Osteocyte (in vitro differentiated cells): ENCODE measurements around the gene SETD1B. TPM values are rescaled to one million over a fixed set of nuclear protein-coding genes. Genes with fewer than 3 reads are reported as not detected.

Experiments used
- DNase-seq: peaks from one replicate; pipeline ENCODE4 v3.0.0; 2021; ENCODE audit warnings: mixed read lengths; ENCODE audit not compliant: unreplicated experiment; ENCODE audit errors: extremely low spot score
- H3K27ac Mint-ChIP-seq: one replicate; pipeline ENCODE4 v1.8.0; 2021; ENCODE audit warnings: mild to moderate bottlenecking, mixed read lengths; ENCODE audit not compliant: unreplicated experiment
- H3K27me3 Mint-ChIP-seq: one replicate; pipeline ENCODE4 v1.8.0; 2021; ENCODE audit warnings: mixed read lengths; ENCODE audit not compliant: unreplicated experiment
- H3K36me3 Mint-ChIP-seq: one replicate; pipeline ENCODE4 v1.8.0; 2021; ENCODE audit warnings: mixed read lengths; ENCODE audit not compliant: unreplicated experiment
- H3K4me1 Mint-ChIP-seq: one replicate; pipeline ENCODE4 v1.8.0; 2021; ENCODE audit warnings: mixed read lengths; ENCODE audit not compliant: unreplicated experiment
- H3K4me3 Mint-ChIP-seq: one replicate; pipeline ENCODE4 v1.8.0; 2021; ENCODE audit warnings: mild to moderate bottlenecking, moderate library complexity, mixed read lengths; ENCODE audit not compliant: unreplicated experiment
- H3K9me3 Mint-ChIP-seq: one replicate; pipeline ENCODE4 v1.8.0; 2021; ENCODE audit warnings: mixed read lengths; ENCODE audit not compliant: unreplicated experiment
- total RNA-seq: library from RNA; stranded (reverse); gene quantifications from 2 replicates; pipeline ENCODE4 v1.2.1, GENCODE V29; 2021
- TF ChIP-seq, protein P1 (sequence below): fragments of 200-600 bp; sonication (generic); IDR thresholded peaks from 2 replicates; pipeline ENCODE4 v1.5.0; 2021; ENCODE audit warnings: antibody characterized with exemption, mild to moderate bottlenecking, moderate library complexity

Gene SETD1B
- total RNA-seq, 1 donor from 2014 or later: 21.0 TPM

DNA sequence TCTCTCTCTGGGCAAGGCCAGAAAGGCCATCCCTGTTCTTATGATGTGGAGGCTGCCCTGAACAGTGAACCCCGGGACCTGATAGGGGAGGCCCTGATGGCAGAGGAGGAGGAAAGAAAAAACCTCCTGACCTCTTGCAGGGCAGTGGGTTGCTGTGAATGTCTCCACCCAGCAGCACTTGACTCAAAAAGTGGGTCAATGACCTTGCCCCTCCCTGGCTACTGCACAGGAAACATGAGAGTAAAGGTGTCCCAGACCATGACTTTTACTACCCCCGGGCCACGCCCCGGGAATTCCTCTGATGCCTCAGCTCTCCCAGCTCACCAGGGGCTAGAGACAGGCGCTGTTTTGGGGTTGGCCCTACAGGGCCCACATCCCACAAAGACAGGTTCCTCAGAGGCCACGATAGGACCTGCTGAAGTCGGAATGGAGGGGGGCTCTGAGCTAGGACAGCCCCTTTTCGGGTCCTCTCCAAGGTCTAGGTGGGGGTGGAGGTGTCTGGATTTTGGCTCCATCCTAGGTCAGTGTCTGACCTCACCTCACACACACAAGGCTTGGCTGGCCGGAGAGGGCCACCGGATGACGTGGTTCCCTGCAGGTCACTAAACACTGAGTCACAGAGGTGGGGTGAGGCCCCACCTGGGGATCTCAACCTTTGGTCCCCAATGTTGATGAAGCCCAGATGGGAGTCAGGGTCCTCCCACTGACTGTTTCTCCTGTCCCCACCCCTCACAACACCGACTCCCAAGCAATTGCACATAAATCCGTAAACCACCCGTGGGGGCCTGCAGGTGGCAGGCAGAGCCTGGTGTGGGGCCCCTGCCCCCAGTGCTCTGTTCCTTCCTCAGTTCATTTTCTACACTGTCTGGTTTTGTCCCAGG lies 11.9 kb upstream of the SETD1B start:
- Mint-ChIP-seq H3K9me3 (no peaks in the 10 kb centered on the region), H3K27ac (no peak overlapping the region), H3K27me3 (no peaks in the 10 kb centered on the region), H3K4me3 (no peak overlapping the region), H3K36me3 (peaks cover 4% of the 10 kb centered on the region), H3K4me1 (peaks cover 31% of the 10 kb centered on the region)
- DNase-seq: no peak
- TF ChIP-seq, protein P1, sequence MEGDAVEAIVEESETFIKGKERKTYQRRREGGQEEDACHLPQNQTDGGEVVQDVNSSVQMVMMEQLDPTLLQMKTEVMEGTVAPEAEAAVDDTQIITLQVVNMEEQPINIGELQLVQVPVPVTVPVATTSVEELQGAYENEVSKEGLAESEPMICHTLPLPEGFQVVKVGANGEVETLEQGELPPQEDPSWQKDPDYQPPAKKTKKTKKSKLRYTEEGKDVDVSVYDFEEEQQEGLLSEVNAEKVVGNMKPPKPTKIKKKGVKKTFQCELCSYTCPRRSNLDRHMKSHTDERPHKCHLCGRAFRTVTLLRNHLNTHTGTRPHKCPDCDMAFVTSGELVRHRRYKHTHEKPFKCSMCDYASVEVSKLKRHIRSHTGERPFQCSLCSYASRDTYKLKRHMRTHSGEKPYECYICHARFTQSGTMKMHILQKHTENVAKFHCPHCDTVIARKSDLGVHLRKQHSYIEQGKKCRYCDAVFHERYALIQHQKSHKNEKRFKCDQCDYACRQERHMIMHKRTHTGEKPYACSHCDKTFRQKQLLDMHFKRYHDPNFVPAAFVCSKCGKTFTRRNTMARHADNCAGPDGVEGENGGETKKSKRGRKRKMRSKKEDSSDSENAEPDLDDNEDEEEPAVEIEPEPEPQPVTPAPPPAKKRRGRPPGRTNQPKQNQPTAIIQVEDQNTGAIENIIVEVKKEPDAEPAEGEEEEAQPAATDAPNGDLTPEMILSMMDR: no peak

DNA sequence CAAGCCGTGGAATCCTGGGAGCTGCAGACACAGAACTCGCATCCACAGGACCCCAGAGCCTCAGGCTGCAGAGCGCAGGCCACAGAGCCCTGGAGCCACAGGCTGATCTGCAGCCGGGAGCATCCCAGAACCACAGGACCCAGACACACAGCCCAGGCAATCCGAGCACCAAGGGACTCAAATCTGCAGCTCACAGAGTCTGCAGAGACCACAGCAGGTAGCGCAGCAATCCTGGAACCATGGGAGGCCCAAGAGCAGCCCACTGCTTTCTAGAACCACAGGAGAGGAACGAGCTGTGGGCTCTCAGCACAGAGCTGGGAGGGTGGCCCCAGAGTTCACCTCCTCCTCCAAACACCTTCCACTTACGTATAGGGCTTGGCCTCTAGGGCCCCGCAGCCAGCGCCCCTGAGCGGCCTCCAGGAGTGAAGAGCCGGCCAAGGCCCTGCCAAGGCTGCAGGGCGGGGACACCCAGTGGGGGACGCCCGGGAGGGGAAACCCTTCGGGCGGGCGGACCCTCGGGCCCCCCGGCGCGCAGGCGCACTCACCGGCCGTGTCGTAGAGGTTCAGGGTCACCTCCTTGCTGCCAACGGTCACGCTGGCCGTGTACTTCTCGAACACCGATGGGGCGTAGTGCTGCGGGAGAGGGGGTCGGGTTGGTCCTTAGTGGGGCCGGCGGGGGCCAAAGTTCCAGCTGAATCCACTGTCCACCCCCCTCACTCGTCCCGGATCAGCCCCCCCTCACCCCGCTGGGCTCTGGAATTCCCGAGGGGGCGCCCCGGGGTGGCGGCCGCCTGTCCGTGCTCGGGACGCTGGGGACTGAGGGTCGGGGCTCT lies 11.0 kb upstream of the SETD1B start:
- Mint-ChIP-seq H3K36me3 (peaks cover 4% of the 10 kb centered on the region), H3K9me3 (no peaks in the 10 kb centered on the region), H3K27ac (no peak overlapping the region), H3K27me3 (no peaks in the 10 kb centered on the region), H3K4me3 (peak overlapping the region; percentile 51), H3K4me1 (peaks cover 37% of the 10 kb centered on the region)
- TF ChIP-seq, protein P1: no peak
- DNase-seq: no peak

DNA sequence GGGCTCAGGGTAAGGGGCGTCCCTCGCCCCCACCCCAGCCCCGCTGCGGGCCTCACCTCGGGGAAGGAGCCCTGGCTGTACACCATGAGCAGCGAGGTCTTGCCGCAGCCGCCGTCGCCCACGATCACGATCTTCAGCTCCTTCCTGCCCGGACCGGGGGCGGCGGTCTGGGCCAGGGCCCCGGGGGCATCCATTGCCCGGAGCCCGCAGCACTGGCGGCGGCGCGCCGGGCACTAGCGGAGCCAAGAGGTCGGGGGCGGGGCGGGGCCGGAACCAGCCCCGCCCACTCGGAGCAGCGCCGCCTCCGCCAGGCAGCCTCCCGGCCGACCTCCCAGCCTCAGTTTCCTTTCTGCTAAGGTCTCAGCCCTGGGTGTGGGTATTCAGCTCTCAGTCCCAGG lies 10.4 kb upstream of the SETD1B start, which contains the start of gene RHOF:
Gene RHOF, minus strand, starts transcription at position 249 of the 398 bp plus-strand sequence. Its CDS starts 55 bp downstream, at position 194.
- H3K36me3 Mint-ChIP-seq: peaks cover 7% of the 10 kb centered on the region
- peak within 1 kb of the TSS; percentile 95 for H3K27ac Mint-ChIP-seq
- no peaks in the 10 kb centered on the region for H3K9me3 Mint-ChIP-seq
- TF ChIP-seq, protein P1: no peak
- no peaks in the 10 kb centered on the region for H3K27me3 Mint-ChIP-seq
- peak within 1 kb of the TSS; percentile 70 for H3K4me3 Mint-ChIP-seq
- H3K4me1 Mint-ChIP-seq: peaks cover 43% of the 10 kb centered on the region
- no peak for DNase-seq

DNA sequence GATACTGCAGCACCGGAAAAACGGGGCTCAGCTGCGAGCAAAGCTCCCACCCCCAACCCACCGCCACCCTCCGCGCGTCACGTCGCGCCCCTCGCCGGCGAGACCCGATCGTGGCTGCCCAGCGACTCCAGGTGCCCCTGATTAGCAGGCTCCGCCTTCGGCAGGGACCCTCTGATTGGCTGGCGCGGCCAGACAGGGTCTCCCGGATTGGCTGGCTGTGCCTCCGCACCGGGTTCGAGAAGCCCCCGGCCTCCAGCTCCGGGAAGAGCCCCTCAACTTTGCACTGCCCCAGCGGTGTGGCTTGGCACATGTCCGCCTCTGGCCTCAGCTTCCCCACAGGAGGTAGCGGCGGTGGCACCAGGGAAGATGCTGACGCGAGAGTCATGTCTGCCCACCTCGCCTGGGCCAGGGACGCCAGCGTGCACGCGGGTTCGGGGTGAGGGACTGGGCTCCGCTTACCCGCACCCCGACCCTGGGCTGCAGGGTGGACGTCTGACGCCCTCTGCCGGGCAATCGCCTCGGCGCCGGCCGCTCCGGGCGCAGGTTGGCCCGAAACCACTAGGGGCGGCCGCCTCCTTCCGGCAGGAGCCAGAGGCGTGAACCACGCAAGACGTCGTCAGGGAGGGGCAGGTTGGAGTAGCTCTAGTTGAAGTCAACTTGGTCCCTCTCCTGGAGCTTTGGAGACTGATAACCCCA lies 9.8 kb upstream of the SETD1B start:
- no peaks in the 10 kb centered on the region for H3K27me3 Mint-ChIP-seq
- H3K4me3 Mint-ChIP-seq: peak overlapping the region; percentile 70

More for the DNA sequence above, 9.8 kb upstream of the SETD1B start:
- TF ChIP-seq, protein P1: peak; percentile 100
- peaks cover 48% of the 10 kb centered on the region for H3K4me1 Mint-ChIP-seq
- peak overlapping the region; percentile 95 for H3K27ac Mint-ChIP-seq
- DNase-seq: peak; percentile 96
- peaks cover 10% of the 10 kb centered on the region for H3K36me3 Mint-ChIP-seq
- H3K9me3 Mint-ChIP-seq: no peaks in the 10 kb centered on the region
